NCI-H1417 treated with DMSO at 0.1 percent for 48 hours (cell line): ENCODE results near the gene EEF2KMT.

Experiments used
- DNase-seq: peaks from one replicate; lab custom pipeline; 2025; lab: John Stamatoyannopoulos, UW

EEF2KMT gene

DNA sequence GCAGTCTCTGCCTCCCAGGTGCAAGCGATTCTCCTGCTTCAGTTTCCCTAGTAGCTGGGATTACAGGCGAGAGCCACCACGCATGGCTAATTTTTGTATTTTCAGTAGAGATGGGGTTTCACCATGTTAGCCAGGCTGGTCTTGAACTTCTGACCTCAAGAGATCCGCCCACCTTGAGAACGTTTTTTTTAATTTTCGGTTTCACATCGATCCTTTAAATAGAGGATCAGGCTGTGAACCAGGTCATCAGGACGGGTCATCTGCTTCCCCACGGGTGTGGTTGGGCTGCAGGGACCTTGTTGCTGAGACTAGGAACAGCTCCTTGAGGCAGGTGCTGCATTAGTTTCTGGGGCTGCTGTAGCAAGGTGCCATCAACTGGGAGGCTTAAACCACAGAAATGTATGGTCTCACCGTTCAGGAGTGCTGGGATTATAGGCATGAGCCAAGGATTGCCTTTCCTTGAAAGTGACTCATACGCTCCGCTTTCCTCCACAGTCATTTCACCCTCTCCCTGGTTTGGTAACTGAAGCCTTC lies 55.9 kb downstream of the EEF2KMT start:
- DNase-seq = no peak

DNA sequence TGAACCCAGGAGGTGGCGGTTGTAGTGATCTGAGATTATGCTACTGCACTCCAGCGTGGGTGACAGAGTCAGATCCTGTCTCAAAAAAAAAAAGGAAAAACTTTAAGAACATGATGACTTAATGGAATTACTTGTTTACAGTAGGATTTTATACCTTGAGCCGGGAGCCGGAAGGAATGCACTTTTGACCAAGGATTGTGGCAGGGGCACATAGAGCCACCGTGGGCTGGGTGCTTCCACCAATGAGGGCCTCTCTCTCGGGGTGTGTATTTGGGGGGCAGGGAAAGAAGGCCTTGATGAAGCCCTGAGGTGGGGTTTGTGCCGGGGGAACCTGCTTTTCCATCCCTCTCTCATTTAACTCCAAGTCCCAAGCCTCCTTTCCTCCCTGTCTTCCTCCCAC lies 57.1 kb downstream of the EEF2KMT start:
- DNase-seq = no peak

DNA sequence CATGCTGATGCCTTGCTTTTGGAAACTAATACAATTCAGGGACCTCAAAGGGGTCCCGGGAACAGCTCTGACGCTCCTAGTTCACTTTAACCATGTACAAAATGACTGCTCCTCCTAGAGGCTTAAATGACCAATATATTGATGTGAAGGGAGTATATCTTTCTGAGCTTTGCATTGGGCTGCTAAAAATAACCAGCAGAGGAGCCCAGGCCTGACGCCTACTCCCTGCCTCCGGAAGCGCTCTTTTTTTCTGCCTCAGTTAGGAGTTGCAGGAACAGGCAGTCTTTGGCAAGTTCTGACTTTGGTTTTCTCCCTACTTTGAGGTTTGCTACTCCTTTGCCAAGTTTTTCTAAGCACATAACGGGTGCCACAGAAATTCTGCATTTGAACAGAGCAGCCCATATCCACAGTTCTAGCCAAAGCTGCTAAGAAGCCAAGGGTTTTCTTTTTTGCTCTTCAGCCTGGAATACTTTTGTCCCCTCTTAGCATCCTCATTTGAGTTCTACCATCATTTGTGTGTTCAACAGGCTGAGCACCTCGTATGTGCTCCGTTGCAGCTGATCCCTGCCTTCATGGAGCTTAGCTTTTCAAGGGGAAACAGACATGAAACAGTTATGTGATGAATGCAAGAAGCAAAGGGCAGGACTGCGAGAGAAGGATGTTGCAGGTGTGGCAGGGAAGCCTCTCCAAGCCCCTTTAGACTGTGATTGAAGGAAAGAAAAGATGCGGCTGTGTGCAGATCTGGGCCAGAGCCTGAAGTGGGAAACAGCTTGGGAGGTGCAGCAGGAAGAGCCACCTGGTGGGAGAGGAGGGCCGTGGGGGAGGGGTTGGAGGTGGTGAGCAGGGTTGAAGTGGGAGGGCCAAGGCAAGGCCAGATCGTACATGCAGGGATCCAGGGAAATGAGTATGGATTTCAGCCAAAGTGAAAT lies 61.1 kb downstream of the EEF2KMT start:
- no peak for DNase-seq

- no peak for DNase-seq
Observed at GRCh38 chr16:5035909-5036227, 61.7 kb downstream of the EEF2KMT start.
